Measurements from ENCODE around the gene ADAMTS17.

Gene ADAMTS17

DNA sequence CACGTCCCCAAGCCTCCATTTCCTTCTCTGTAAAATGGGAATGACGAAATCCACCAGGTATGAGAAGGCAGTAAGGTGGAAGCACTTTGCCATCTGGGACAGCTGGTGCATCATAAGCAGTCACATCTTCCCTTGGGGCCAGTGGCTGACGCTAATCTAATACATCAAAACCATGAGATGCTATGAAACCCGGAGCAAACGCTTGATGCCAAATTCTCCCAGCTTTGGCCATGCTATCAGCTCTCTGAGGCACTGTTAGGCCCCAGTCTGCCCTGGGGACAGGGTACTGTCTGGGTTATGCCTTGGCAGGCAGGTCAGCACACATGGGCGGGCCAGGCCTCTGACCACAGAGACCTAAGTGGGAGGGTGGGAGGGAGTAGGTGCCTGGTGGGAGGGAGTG is 66.1 kb downstream of the ADAMTS17 start:
- DNase-seq = no peak

DNA sequence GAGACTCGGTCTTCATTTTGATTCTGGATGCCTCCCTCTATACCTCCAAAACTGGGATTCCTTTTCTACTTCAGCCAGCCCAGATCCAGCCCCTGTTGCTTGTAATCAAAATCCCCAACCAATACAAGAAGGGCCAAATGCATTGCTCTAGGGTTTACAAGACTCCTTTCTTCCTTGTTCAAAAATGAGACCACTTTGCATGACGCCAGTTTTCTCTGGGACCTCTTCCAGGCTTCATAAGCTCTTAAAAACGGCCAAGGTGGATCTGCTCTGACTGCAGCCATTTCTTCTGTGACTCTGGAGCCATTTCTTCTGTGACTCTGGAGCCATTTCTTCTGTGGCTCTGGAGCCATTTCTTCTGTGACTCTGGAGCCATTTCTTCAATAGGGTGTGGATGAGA is 71.9 kb downstream of the ADAMTS17 start:
- DNase-seq = no peak

DNA sequence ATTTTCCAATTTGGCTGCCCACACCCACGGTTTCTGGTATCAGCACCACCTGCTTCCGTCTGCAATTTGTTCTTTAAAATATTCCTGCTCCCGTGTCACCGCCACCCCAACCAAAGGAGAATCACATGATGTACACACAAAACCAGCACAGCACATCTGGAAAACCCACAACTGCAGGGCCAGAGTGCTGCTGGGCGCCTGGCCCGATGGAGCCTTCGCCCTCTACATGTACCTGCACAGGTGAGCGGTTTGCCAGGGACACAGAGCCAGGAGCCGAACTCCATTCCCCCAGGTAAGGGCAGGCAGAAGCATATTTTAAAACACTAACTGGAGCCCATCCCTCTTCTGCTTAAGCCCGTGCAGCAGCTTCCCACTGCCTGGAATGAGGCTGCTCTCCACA is 75.6 kb downstream of the ADAMTS17 start:
- DNase-seq = no peak

DNA sequence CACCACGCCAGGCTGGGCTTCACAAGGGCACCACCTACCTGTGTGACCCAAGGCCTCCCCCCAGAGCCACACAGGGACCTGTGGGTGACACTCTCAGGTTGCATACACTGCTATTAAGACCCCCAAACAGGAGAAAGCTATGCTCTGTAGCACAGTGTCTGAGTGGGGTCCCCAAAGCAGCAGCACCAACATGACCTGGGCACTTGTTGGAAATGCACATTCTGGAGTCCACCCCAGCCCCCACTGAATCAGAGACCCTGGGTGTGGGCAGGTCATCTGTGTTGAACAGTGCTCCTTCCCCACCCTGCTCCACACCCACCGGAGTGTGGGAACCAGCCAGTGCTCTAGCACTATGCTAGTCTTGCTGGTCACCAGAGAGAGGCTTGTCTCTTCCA is 76.1 kb downstream of the ADAMTS17 start:
- DNase-seq = no peak

DNA sequence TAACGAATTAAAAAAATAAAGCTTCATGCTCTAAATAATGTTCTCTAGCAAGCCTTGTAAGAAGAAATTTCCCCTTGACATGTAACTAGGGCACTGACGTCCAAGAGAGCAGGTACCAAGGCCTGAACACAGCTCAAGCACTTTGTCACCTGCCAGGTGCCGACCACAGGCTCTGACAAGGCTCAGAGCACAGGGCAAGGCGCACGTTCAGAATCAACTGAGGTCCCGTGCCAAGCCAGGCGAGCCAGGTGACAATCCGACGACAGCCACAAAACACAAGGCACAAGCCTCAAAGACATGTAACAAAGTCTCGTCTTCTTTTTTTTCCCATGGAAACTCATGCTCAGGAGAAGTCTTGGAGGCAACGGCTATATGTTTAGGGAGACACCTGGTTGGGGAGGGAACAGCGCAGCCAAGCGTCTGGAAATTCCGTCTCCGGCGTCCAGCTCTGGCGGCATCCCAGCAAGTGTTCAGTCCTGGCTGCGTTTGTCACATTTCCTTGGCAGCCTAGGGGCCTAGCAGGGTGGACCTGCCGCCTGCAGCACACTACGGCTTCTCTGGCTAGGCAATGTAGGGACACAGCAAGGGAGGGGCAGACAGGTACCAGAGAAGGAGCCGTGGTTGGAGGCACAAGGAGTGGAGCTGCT is 76.7 kb downstream of the ADAMTS17 start:
- DNase-seq = no peak

DNA sequence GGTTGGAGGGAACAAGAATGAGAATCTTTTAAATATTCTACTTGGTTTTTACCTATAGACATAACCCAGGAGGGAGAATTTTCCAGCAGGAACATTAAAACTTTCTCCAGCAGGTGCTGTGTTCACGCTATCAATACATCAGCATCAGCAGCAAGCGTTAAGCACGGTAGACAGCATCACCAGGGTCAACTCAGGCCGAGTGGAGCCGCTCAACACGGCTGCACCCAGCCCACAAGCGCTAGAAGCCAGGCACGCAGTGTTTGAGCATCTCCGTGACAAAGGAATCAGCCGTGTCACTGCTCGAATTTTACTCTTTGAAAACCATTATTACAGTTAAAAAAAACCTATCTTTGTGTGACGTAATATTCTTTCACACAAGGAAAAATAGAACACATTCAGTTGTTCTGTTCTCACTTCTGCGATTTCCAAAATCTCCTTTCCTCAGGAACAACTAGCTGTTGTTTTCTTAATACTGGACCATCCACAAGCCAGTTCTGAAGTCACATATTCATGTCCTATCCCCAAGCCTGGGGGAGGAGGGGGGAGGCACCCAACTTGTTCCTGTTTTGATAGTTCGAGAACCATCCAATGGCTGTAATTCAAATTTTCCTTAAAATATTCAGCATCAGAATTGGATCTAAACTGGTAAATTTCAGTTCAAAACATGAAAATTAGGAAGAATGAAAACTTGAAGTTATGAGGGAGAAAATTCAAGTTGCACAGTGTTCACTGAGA is 77.9 kb downstream of the ADAMTS17 start:
- no peak for DNase-seq

DNA sequence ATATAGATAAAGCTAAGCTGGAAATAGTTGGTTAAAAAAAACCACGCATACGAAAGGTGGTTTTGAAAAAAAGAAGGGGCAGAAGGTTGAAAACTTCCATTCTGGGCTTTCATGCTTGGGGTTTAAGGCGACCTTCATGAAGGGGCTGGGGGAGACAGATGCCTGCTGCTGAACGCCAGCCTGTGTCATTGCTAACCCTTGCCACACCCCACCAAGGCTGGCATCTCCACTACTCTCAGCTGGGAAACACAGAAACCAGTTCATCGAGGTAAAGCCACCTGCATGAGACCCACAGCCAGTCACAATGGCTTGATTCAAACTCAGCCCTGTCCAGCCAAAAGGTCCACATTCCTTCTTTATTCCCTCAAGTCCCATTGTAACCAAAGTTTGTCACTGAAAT is 78.7 kb downstream of the ADAMTS17 start:
- DNase-seq = no peak

DNA sequence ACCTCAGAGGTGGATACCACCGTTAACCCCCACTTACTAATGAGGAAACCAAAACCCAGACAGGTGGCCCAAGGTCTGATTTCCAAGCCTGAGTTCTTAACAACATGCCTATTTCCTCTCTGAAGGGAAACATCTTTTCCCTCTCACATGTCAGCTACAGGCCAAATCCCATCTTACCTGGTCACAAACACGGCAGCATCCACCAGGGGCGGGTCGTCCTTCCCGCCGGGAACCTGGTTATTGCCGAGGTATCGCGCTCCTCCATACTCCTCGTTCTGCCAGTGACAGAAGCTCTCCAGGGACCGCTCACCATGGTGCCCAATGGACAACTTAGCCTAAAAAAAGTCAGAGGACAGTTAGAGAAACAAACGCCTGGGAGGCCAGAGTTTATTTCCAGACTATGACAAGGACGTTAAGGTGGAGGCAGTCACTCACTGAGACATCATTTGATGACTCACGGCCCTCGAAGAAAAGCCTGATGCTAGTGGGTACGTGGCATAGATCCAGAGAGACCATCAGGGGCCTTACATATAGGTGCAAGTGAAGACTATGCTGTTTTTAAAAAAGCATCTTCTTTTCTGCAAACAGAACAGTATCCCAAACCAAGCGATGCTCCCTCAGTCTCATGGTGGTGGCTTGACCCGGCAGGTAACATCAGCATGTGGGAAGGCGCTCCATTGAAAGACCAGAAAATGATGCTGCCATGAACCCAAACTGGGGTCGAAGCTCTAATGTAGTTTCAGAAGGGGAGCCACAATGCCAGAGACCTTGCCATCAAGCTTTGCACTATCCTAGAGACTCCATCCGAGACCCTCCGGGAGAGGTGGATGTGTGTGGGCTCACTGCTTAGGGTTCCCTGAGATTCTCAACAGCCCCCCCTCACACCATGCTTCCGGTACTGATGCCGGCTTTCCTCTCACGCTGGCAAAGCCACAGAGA is 80.2 kb downstream of the ADAMTS17 start:
- no peak for DNase-seq

DNA sequence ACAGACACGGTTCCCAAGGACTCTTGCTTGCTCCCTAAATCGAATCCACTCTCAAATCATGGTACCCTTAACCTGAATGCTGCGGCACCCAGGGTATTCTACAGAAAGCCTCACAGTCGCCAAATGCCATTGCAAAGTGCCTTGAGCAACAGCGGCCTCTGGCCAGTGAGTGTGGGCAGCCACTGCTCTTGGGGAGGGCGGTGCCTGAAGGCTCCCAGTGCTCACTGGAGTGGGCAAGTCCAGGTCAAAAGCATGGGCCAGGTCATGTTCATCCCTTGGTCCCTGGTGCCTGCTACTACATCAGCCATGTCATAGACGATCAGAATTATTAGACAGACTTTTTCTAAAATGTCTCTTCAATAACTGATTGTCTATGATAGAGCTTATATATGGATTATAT is 82.5 kb downstream of the ADAMTS17 start:
- no peak for DNase-seq

DNA sequence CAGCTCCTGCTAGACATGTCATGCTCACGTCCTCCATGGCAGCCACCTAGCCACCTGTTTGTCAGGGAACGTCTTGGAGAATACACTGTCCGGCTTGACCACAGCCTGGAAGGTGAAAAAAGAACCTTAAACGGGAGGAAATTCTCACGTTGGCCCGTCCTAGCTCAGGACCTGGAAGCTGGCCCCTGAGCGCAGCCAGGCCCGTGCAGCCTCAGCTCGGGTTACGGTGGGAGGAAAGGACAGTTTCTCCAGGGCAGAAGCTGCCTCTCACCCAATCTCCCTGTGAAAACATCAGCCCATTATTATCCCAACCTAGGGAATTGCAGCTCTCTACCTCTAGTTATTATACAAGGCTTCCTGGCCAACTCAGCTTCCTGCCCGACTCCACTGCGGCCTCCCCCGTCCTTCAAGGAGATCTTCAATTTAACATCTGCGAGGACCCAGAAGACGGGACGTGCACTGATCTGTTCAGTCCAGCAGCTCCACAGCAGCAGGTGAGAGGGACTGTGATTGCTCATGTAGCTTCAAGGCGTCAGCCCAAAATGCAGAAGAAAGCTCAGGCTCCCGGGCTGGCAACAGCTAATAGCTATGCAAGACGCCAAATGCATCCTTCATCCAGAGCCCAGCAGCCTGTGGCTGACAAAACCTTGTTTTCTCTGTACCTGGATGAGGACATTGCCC is 84.7 kb downstream of the ADAMTS17 start:
- DNase-seq = no peak

DNA sequence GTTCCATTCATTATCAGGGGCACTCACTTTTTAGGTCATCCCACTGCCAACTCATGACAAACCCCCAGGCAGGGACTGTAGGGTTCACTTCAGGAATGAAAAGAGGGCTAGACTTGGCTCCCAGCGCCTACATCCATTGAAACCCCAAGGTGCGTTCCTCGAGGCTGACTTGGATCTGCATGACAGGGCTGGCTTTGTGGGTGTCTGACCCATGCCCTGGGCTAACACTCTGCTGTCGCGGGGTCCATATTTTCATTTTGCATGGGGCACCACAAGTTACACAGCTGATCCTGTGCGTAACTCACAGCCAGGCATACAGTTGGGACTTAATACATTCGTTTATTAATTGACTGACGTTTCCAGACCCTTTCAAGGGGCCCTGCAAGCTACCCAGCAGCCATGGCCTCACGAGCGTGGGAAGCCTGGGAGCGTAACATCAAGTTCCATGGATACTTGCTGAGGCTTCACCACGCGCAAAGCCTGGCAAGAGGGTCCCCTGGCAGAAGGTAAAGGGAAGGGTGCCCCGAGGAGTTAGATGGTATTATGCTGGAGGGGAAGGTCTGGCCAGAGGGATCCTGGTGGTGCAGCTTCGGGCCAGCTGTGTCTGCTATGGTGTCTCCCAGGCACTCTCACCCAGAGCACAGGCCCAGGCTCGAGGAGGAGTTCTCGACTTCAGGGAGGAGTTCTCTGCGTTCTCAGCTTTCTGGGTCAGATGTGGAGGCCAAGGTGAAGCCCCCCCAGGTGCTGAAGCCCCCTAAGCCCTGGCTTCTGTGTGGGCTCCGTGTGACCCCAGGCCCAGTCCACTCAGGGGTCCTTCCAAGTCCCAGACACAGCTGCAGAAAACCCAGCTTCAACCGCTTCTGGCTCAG is 85.4 kb downstream of the ADAMTS17 start:
- DNase-seq = no peak

DNA sequence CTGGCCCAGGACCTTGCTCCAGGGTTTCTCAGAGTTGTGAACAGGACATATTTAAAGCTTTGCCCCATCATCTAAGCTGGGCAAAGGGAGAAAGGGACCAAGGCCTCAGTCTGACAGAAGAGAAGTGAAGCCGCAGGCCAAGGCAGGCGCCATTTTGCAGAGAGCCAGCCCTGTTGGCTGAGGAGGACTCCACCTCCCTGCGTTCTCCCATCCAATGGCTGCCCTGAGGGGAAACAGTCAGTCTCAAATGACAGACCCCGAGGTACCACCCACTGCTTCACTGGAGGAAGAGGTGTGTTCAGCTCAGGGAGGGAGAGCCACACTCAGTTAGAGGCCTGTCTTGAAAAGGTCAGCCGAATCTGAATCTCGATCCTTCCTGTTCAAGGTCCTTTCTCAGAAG is 86.1 kb downstream of the ADAMTS17 start:
- no peak for DNase-seq

DNA sequence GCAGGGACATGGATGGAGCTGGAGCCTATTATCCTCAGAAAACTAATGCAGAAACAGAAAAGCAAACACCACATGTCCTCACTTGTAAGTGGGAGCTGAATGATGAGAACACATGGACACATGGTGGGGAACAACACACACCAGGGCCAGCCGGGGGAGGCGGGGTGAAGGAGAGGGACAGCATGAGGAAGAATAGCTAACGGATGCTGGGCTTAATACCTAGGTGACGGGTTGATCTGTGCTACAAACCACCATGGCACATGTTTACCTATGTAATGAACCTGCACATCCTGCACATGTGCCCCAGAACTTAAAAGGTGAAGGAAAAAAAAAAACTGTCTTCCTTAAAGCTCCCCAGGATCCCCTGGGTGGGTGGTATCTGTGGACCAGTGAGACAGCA is 87.1 kb downstream of the ADAMTS17 start:
- no peak for DNase-seq

DNA sequence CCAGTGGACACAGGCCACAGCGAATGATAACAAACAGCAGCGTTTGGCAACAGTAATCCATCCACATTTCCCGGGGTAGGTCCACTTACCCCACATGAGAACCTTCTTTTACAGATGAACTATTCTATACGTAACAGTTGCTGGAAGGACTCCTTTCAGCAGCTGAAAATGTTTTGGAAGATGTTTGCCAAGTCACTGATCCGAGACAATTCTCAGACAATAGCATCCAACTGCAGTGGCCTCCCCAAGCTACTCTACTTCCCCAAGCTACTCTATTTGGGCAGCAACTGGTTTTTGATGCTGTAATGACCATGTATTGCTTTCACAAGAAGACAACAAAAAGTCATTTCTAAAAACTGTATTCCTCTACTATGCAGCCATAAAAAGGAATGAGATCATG is 87.5 kb downstream of the ADAMTS17 start:
- DNase-seq = no peak

DNA sequence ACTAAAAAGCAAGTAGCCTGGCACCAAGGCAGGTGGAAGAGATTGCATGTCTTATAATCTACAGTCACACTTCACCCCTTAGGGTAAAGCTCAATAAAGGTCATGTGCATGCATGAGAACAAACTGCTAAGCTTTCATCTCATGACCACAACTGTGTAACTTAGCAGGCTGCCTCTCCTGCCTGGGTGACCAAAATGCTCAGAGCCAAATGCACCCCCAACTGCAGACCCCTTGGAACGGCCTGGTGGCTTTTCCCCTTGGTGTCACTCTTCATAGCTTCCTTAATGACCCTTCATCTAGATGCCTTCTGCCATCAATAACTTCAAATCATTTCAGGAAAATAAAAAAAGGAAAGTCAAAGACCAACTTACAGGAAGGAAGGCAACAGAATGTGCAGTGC is 88.1 kb downstream of the ADAMTS17 start:
- DNase-seq = no peak

DNA sequence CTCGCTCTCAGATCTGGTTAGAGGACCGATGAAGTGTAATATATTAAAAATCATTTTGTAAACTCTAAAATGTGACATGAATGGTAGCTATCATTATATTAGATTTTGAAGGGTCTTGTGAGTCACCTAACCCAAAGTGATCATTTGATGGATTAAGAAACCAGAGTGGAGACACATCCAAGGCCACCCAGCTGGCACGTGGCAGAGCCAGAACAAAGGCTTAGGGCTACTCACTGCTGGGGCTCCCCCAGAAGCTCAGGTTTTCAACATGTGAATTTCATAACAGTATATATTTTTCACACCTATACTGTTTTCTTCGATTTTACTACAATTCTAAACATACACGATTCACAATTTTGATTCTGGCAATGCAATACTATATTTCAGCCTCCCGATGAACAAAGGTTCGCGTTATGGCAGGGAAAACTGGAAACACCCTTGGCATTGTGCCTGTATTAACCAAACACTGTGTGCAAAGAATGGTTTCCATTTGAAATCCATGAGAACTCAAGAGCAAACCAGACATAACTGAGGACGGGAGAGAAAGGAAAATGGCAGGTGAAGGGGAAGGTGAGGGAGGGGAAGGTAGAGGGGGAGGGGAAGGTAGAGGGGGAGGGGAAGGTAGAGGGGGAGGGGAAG is 88.9 kb downstream of the ADAMTS17 start:
- DNase-seq = no peak

DNA sequence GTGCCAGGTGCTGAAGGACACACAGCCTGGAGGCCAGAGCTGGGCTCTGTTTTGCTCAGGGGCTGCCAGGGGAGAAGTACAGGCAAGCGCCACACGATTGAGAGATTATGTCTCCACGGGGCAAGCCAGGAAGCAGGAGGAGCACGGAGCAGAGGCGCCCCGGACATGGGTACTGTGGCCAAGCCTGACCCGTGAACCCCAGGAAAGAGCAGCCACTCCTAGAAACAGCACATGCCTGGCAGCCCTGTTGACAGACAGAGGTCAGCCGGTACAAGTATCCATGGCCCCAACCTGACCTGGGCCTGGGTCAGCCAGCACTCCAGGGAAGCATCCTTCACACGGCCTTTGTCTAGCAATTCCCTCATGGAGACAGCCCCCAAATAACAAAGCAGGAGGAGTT is 89.4 kb downstream of the ADAMTS17 start:
- no peak for DNase-seq

DNA sequence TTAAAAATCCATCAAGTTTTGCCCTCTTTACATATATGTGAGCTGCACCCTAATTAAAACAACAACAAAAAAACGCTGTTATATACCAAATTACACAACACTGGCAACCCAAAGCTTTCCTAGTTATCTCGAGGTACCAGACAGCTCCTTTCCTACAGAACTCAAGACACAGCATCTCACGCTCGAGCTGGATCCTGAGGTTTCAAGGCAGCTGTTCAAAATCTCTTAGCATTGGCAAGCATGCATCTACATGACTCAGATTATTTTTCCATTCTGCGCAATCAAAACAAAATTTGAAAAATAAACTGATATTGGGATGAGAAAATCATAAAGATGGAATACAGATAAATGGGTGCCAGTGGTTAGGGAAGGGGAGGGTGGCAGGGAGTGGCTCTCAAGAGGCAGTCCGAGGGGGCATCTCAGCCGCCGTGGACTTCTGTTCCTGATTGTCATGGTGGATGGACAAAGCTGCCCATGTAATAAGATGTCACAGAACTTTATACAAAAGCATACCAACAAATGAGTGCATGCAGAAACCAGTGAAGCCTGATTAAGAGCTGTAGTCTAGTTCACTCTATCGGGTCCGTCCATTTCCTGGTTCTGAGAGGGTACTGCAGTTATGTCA is 91.5 kb downstream of the ADAMTS17 start:
- no peak for DNase-seq

DNA sequence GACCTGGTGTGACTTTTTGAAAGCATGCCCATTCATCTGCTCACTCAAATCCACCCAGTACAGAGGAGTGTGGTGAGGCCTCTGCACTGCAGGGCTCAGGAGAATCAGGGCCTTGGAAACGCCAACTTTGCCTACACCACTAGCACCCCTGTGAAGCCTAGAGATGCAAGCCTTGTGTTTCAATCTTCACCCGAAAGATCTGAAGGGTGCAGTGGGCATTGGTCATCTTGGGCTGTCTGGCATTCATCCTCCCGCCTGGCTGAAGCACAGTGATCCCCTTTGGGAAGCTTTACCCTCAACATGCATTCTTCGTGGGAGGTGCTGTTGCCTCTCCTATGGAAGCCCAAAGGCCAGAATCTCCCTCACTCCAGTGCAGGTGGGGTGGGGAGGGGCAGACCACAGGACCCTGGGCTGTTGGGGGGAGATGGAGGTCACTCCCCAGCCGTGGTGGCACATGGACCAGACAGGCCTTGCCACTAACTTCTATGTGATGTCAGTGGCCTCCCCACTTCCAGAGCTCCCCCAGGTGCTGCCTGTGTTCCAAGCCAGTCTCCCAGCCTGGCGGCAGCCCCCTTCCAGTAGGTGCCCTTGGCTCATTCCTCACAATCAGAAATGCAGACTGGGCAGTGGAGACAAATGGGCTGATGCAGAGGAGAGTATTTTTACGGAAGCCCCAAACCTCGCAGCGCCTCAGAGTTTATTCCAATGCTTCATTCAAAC is 92.5 kb downstream of the ADAMTS17 start:
- no peak for DNase-seq

DNA sequence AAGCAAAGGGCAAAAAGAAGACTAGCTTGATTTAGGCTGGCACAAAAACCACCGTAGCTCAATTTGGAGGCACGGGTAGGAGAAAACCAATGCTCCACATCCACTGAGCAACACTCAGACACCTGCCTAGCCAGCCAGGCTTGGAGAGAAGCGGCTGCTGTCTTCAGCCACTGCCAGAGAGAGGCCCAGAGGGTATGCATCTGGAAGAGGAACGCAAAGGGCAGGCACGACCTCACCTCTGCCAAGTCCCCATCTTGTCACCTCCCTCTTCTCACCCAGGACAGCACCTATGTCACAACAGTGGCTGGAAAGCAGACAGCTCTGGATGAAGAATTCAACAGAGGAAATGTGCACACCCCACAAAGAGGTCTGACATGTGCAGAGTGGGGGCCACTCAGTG is 93.5 kb downstream of the ADAMTS17 start:
- DNase-seq = no peak

Data from amniotic stem cell (primary cell).